ENCODE results near the gene CTSC. TPM values are rescaled to one million over a fixed set of nuclear protein-coding genes. Genes with fewer than 3 reads are reported as not detected.

The CTSC gene
- total RNA-seq, 1 experiment from 2014 or later = 359 TPM

GRCh38 chr11:88288560-88288959 is 49.0 kb downstream of the CTSC start:
- no peak overlapping the region for H3K27ac ChIP-seq (ENCODE audit: insufficient read length, low read depth, low read length)
- Mint-ChIP-seq H3K36me3 (ENCODE audit: insufficient read depth in 1 of 3, low read depth in 3 of 3) (peaks cover 33 to 77% (median 70%) of the 10 kb centered on the region in 3 experiments), H3K4me3 (no peak overlapping the region), H3K4me1 (peaks cover 10 to 13% of the 10 kb centered on the region in 2 experiments), H3K27ac (no peak overlapping the region; a peak in 1 of 7 replicates), H3K27me3 (ENCODE audit: low read depth) (no peaks in the 10 kb centered on the region), H3K9me3 (no peaks in the 10 kb centered on the region)
- H4K5ac ChIP-seq (ENCODE audit: insufficient read length, low read depth, low read length) = no peak overlapping the region
- no peak overlapping the region for H2BK120ac ChIP-seq (ENCODE audit: low read depth, low read length, poor library complexity, severe bottlenecking)
- no peak overlapping the region for H3K18ac ChIP-seq (ENCODE audit: insufficient read length, low read depth, low read length)
- H4K91ac ChIP-seq (ENCODE audit: insufficient read length, low read depth, low read length) = no peak overlapping the region
- H3K14ac ChIP-seq (ENCODE audit: insufficient read depth, low read length) = no peak overlapping the region
- no peak for TF ChIP-seq CTCF (conservative IDR thresholded peaks at IDR 0.05)
- no peak overlapping the region for H2AFZ ChIP-seq (ENCODE audit: low read length)
- no peaks in the 10 kb centered on the region for H4K20me1 ChIP-seq (ENCODE audit: control insufficient read depth, insufficient read depth, insufficient read length)
- H3K23ac ChIP-seq (ENCODE audit: insufficient read length, low read depth, low read length) = no peak overlapping the region
- no peak overlapping the region for H2BK20ac ChIP-seq (ENCODE audit: low read depth, low read length, poor library complexity, severe bottlenecking)
- H3K56ac ChIP-seq (ENCODE audit: insufficient read length, low read depth, low read length) = no peak overlapping the region
- H3K4me2 ChIP-seq (ENCODE audit: insufficient read depth, insufficient read length, low read length) = no peak overlapping the region
- no peaks in the 10 kb centered on the region for H3K4me1 ChIP-seq (ENCODE audit: insufficient read depth, low read length)
- WGBS (ENCODE audit: extremely low coverage, insufficient read length, low lambda C conversion rate) = no CpG with 5 or more reads among the region's 1 CpG
- no peak overlapping the region for H3T11ph ChIP-seq (ENCODE audit: low read length)
- H3K27me3 ChIP-seq (ENCODE audit: insufficient read depth, low read length) = no peaks in the 10 kb centered on the region
- no peaks in the 10 kb centered on the region for H3K79me1 ChIP-seq (ENCODE audit: insufficient read depth, low read depth, low read length, poor library complexity, severe bottlenecking)
- DNase-seq = no peak
- no peaks in the 10 kb centered on the region for H3K79me2 ChIP-seq (ENCODE audit: insufficient read depth, low read length)
- no peak overlapping the region for H4K8ac ChIP-seq (replicated peaks; ENCODE audit: insufficient read length, low read depth, low read length)
- no peak overlapping the region for H2BK12ac ChIP-seq (ENCODE audit: insufficient read length, low read depth, low read length)
- no peak overlapping the region for H2BK15ac ChIP-seq (ENCODE audit: low read depth, low read length)
- H2BK5ac ChIP-seq (ENCODE audit: insufficient read length, low read length) = no peak overlapping the region
- no peak overlapping the region for H3K4ac ChIP-seq (ENCODE audit: low read depth, low read length)
- H3K9me3 ChIP-seq (ENCODE audit: control insufficient read depth, low read depth, low read length) = no peaks in the 10 kb centered on the region
- no peak overlapping the region for H2AK5ac ChIP-seq (ENCODE audit: insufficient read length, low read length)
- H3K9ac ChIP-seq (ENCODE audit: extremely low read depth, insufficient read length, low read length) = no peak overlapping the region
- H3K23me2 ChIP-seq (ENCODE audit: insufficient read length, low read depth, low read length, poor library complexity, severe bottlenecking) = no peaks in the 10 kb centered on the region
